Right lobe of liver (tissue), 4 donors: ENCODE results near the gene KMT2E.

ENCODE experiments used
- CTCF ChIP-seq, 4 donors: fragments of 200-600 bp in 3 of 4; fragments of 450-650 bp in 1 of 4; IDR thresholded peaks; one replicate each; pipeline versions ENCODE4 v1.5.1 to v1.8.0; 2016 to 2022; ENCODE audit warnings: antibody characterized with exemption in 4 of 4, mild to moderate bottlenecking in 2 of 4
- POLR2A ChIP-seq: fragments of 450-650 bp; IDR thresholded peaks from one replicate; pipeline ENCODE4 v1.6.1; 2017; ENCODE audit warnings: antibody characterized with exemption, mild to moderate bottlenecking
- donor health status: DM: no; HTN: no; CAD: no.
- donor health status: DM: no; HTN: no; CAD: no.
- donor health status: DM: no; HTN: yes; CAD: no.

- no peak for TF ChIP-seq CTCF (IDR thresholded peaks at IDR 0.05)
- TF ChIP-seq POLR2A = no peak
These were observed 118.8 kb downstream of the KMT2E start for GRCh38 chr7:105132835-105133234.
